Measurements from ENCODE around the gene NFIA.

- TF ChIP-seq CTCF (tag by site-specific recombination; IDR thresholded peaks at IDR 0.05) (no peak), ZNF274 (IDR thresholded peaks at IDR 0.05; ENCODE audit: low read length) (no peak), ZNF274 (tag by site-specific recombination; IDR thresholded peaks at IDR 0.05; ENCODE audit: borderline replicate concordance) (no peak), ZBTB17 (tag by site-specific recombination; IDR thresholded peaks at IDR 0.05) (0 out of 2 replicates have a peak, but pooled peaks have one; percentile 30), ZNF239 (tag by site-specific recombination; IDR thresholded peaks at IDR 0.05) (no peak), ZNF10 (tag by site-specific recombination; IDR thresholded peaks at IDR 0.05) (no peak), ZNF175 (tag by site-specific recombination; IDR thresholded peaks at IDR 0.05) (no peak), ZBTB44 (tag by site-specific recombination; IDR thresholded peaks at IDR 0.05) (no peak), ZNF571 (tag by site-specific recombination; IDR thresholded peaks at IDR 0.05) (no peak), ZSCAN18 (tag by site-specific recombination; IDR thresholded peaks at IDR 0.05) (no peak)
Observed at GRCh38 chr1:61050541-61051442, 31.6 kb upstream of the NFIA start.

Measured in HEK293 (cell line).